Lower lobe of right lung (tissue), 2 donors: ENCODE data around the gene WDR45. TPM values are rescaled to one million over a fixed set of nuclear protein-coding genes. Genes with fewer than 3 reads are reported as not detected.

ENCODE experiments used
- ATAC-seq, 2 donors: fragments of 200-7000 bp; cut with Tn5 transposase; one replicate each; pipeline ENCODE4 v1.9.1; 2020 to 2022; ENCODE audit warnings: mild to moderate bottlenecking in 2 of 2, moderate library complexity in 2 of 2
- DNase-seq: peaks from one replicate; pipeline ENCODE4 v3.0.0-alpha.2; 2020
- H3K27ac ChIP-seq: fragments of 200-600 bp; one replicate; pipeline ENCODE4 v1.8.0; 2022
- H3K27me3 ChIP-seq: fragments of 200-600 bp; one replicate; pipeline ENCODE4 v1.8.0; 2022; ENCODE audit warnings: low read depth
- H3K36me3 ChIP-seq: fragments of 200-600 bp; one replicate; pipeline ENCODE4 v1.8.0; 2022; ENCODE audit warnings: mild to moderate bottlenecking
- H3K4me1 ChIP-seq: fragments of 200-600 bp; one replicate; pipeline ENCODE4 v1.8.0; 2022
- H3K4me3 ChIP-seq: fragments of 200-600 bp; one replicate; pipeline ENCODE4 v1.8.0; 2022; ENCODE audit warnings: mild to moderate bottlenecking
- H3K9me3 ChIP-seq: fragments of 200-600 bp; one replicate; pipeline ENCODE4 v1.8.0; 2022
- CTCF ChIP-seq: fragments of 200-600 bp; IDR thresholded peaks from one replicate; pipeline ENCODE4 v1.8.0; 2022; ENCODE audit warnings: antibody characterized with exemption, mild to moderate bottlenecking
- intact Hi-C: fragments of 100-400 bp; cut with DNase I; formaldehyde crosslinking; loops from one replicate; pipeline ENCODE4 v1.11.0; 2022
- total RNA-seq: library from RNA; stranded (reverse); fragmentation: NEBNext Ultra II Directional; extraction: Animal tissue kit (Norgen Biotek cat#: 25700); gene quantifications from one replicate; pipeline ENCODE4 v1.2.1, GENCODE V29; 2021
- donor health status: DM: no; HTN: yes; CAD: no; lungs with severe emphysema.

Gene WDR45
- total RNA-seq, 1 donor from 2014 or later, result 54.8 TPM

GRCh38 chrX:49067285-49068120 lies 12.2 kb downstream of the WDR45 start:
- ATAC-seq, result no peak
- intact Hi-C loops, result no loop called here
- Histone ChIP-seq H3K4me1 (peaks cover 2% of the 10 kb centered on the region), H3K27me3 (no peaks in the 10 kb centered on the region), H3K27ac (no peak overlapping the region), H3K4me3 (no peak overlapping the region), H3K9me3 (no peaks in the 10 kb centered on the region), H3K36me3 (no peaks in the 10 kb centered on the region)
- TF ChIP-seq CTCF, result no peak
- no peak for DNase-seq

GRCh38 chrX:49066690-49067089 lies 13.0 kb downstream of the WDR45 start:
- DNase-seq (no peak), ATAC-seq (no peak)
- no peak overlapping the region for H3K27ac ChIP-seq
- peaks cover 4% of the 10 kb centered on the region for H3K36me3 ChIP-seq
- H3K4me3 ChIP-seq, result no peak overlapping the region
- H3K4me1 ChIP-seq, result no peaks in the 10 kb centered on the region
- no peaks in the 10 kb centered on the region for H3K9me3 ChIP-seq
- H3K27me3 ChIP-seq, result no peaks in the 10 kb centered on the region
- no peak for TF ChIP-seq CTCF
- intact Hi-C loops, result no loop called here

- no peak for TF ChIP-seq CTCF
- no peaks in the 10 kb centered on the region for H3K27me3 ChIP-seq
- no peak for ATAC-seq
- no peak for DNase-seq
- H3K36me3 ChIP-seq, result peaks cover 4% of the 10 kb centered on the region
- no peak overlapping the region for H3K27ac ChIP-seq
- H3K4me1 ChIP-seq, result no peaks in the 10 kb centered on the region
- no peaks in the 10 kb centered on the region for H3K9me3 ChIP-seq
- intact Hi-C loops, result no loop called here
- no peak overlapping the region for H3K4me3 ChIP-seq
Observed at GRCh38 chrX:49066278-49066677, 13.4 kb downstream of the WDR45 start.

- DNase-seq (no peak), ATAC-seq (no peak)
- H3K27me3 ChIP-seq, result no peaks in the 10 kb centered on the region
- no peaks in the 10 kb centered on the region for H3K4me1 ChIP-seq
- H3K9me3 ChIP-seq, result no peaks in the 10 kb centered on the region
- intact Hi-C loops, result no loop called here
- peaks cover 4% of the 10 kb centered on the region for H3K36me3 ChIP-seq
- no peak overlapping the region for H3K27ac ChIP-seq
- no peak for TF ChIP-seq CTCF
- H3K4me3 ChIP-seq, result no peak overlapping the region
Observed at GRCh38 chrX:49064735-49065134, 15.0 kb downstream of the WDR45 start.

- ATAC-seq (no peak), DNase-seq (no peak)
- no peaks in the 10 kb centered on the region for H3K9me3 ChIP-seq
- H3K27me3 ChIP-seq, result no peaks in the 10 kb centered on the region
- intact Hi-C loops, result no loop called here
- H3K36me3 ChIP-seq, result peaks cover 4% of the 10 kb centered on the region
- no peaks in the 10 kb centered on the region for H3K4me1 ChIP-seq
- no peak overlapping the region for H3K4me3 ChIP-seq
- TF ChIP-seq CTCF, result no peak
- H3K27ac ChIP-seq, result no peak overlapping the region
Observed at GRCh38 chrX:49064303-49064702, 15.4 kb downstream of the WDR45 start.
